Upper lobe of right lung (tissue), 1 donor: ENCODE results near the gene PDE3A. TPM values are rescaled to one million over a fixed set of nuclear protein-coding genes. Genes with fewer than 3 reads are reported as not detected.

Experiments
- ATAC-seq: fragments of 200-7000 bp; cut with Tn5 transposase; one replicate; pipeline ENCODE4 v1.9.1; 2020; ENCODE audit warnings: mild to moderate bottlenecking, moderate library complexity
- DNase-seq: peaks from one replicate; pipeline ENCODE4 v3.0.0-alpha.2; 2020
- H3K27ac ChIP-seq: fragments of 200-600 bp; one replicate; pipeline ENCODE4 v1.8.0; 2022
- H3K27me3 ChIP-seq: fragments of 200-600 bp; one replicate; pipeline ENCODE4 v1.8.0; 2022; ENCODE audit warnings: mild to moderate bottlenecking
- H3K36me3 ChIP-seq: fragments of 200-600 bp; one replicate; pipeline ENCODE4 v1.8.0; 2022
- H3K4me1 ChIP-seq: fragments of 200-600 bp; one replicate; pipeline ENCODE4 v1.8.0; 2022
- H3K4me3 ChIP-seq: fragments of 200-600 bp; one replicate; pipeline ENCODE4 v1.8.0; 2022; ENCODE audit warnings: mild to moderate bottlenecking
- H3K9me3 ChIP-seq: fragments of 200-600 bp; one replicate; pipeline ENCODE4 v1.8.0; 2022
- CTCF ChIP-seq: fragments of 200-600 bp; IDR thresholded peaks from one replicate; pipeline ENCODE4 v1.8.0; 2022; ENCODE audit warnings: antibody characterized with exemption
- intact Hi-C: fragments of 100-400 bp; cut with DNase I; formaldehyde crosslinking; loops from one replicate; pipeline ENCODE4 v1.11.0; 2022
- total RNA-seq: library from RNA; stranded (reverse); fragmentation: NEBNext Ultra II Directional; extraction: Animal tissue kit (Norgen Biotek cat#: 25700); gene quantifications from one replicate; pipeline ENCODE4 v1.2.1, GENCODE V29; 2021
- donor health status: DM: no; HTN: yes; CAD: no; lungs with severe emphysema.

Gene PDE3A
- total RNA-seq, 1 donor from 2014 or later = 8.4 TPM

- TF ChIP-seq CTCF = no peak
- DNase-seq (no peak), ATAC-seq (no peak)
- no peaks in the 10 kb centered on the region for H3K4me1 ChIP-seq
- no peaks in the 10 kb centered on the region for H3K27me3 ChIP-seq
- no peaks in the 10 kb centered on the region for H3K9me3 ChIP-seq
- intact Hi-C loops = no loop called here
- no peak overlapping the region for H3K27ac ChIP-seq
- H3K4me3 ChIP-seq = no peak overlapping the region
- H3K36me3 ChIP-seq = no peaks in the 10 kb centered on the region
Measured at GRCh38 chr12:20681334-20681733, 313.0 kb downstream of the PDE3A start.

- intact Hi-C loops = no loop called here
Measured at GRCh38 chr12:20695232-20695631, 326.9 kb downstream of the PDE3A start, which contains the start of gene SLCO1C1. TSS of gene SLCO1C1 (plus strand) at chr12:20695332. CDS start at chr12:20699577, 4,245 bp downstream.

GRCh38 chr12:20696181-20696905 lies 328.0 kb downstream of the PDE3A start:
- no peak for TF ChIP-seq CTCF
- Histone ChIP-seq H3K36me3 (no peaks in the 10 kb centered on the region), H3K4me3 (no peak overlapping the region), H3K27me3 (no peaks in the 10 kb centered on the region), H3K27ac (no peak overlapping the region), H3K9me3 (no peaks in the 10 kb centered on the region), H3K4me1 (no peaks in the 10 kb centered on the region)
- ATAC-seq (no peak), DNase-seq (no peak)
- intact Hi-C loops = no loop called here

More at GRCh38 chr12:20695232-20695631, 326.9 kb downstream of the PDE3A start, which contains the start of gene SLCO1C1:
- ATAC-seq (no peak), DNase-seq (no peak)
- Histone ChIP-seq H3K4me1 (no peaks in the 10 kb centered on the region), H3K36me3 (no peaks in the 10 kb centered on the region), H3K27me3 (no peaks in the 10 kb centered on the region), H3K9me3 (no peaks in the 10 kb centered on the region), H3K4me3 (no peak within 1 kb of the TSS), H3K27ac (no peak within 1 kb of the TSS)
- TF ChIP-seq CTCF = no peak

DNA sequence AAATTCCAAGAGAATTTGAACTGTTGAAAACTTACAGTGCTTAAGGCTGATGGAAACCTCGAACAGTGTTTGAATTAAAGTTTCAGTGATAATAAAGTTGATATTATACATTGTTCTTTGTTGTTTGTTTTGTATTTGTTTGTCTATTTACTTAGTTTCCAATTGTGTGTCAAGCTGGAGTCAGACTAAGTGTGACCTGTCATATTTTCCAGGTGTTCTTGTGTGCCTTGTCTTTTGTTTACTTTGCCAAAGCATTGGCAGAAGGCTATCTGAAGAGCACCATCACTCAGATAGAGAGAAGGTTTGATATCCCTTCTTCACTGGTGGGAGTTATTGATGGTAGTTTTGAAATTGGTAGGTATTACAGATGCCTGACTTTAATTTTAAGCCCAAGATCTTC lies 332.8 kb downstream of the PDE3A start:
- intact Hi-C loops = no loop called here
- no peaks in the 10 kb centered on the region for H3K9me3 ChIP-seq
- no peak overlapping the region for H3K27ac ChIP-seq
- DNase-seq = no peak
- no peaks in the 10 kb centered on the region for H3K27me3 ChIP-seq
- TF ChIP-seq CTCF = no peak
- no peak overlapping the region for H3K4me3 ChIP-seq
- H3K4me1 ChIP-seq = no peaks in the 10 kb centered on the region
- no peak for ATAC-seq
- H3K36me3 ChIP-seq = no peaks in the 10 kb centered on the region

DNA sequence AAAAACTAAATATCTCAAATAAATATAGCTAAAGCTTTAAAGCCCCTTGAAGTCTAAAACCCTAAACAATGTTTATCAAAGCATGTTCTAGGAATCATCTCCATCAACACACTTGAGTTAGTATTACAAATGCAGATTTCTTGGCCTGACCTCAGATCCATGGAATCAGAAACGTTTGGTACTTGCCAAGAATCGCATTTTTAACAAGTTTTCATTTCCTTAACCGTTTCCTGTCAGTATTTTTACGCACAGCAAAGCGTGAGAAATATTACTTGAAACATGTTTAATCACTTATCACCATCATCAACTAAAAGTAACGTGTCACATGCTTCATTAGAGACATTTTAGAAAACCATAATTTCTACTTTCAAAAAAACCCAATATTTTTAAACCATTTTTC lies 336.5 kb downstream of the PDE3A start:
- H3K4me3 ChIP-seq = no peak overlapping the region
- no peak for ATAC-seq
- no peaks in the 10 kb centered on the region for H3K27me3 ChIP-seq
- no peak for TF ChIP-seq CTCF
- no peaks in the 10 kb centered on the region for H3K9me3 ChIP-seq
- no peaks in the 10 kb centered on the region for H3K4me1 ChIP-seq
- H3K27ac ChIP-seq = no peak overlapping the region
- H3K36me3 ChIP-seq = no peaks in the 10 kb centered on the region
- intact Hi-C loops = no loop called here
- DNase-seq = no peak
